Fibroblast of mammary gland (primary cell): ENCODE results near the gene IL1A.

Experiments
- DNase-seq: peaks from one replicate; pipeline ENCODE4 v3.0.0-alpha.2; 2010; ENCODE audit warnings: low read depth
- H3K4me3 ChIP-seq: 2 replicates; pipeline ENCODE4 v1.5.1; 2011; ENCODE audit warnings: low read depth, mild to moderate bottlenecking, low read length, moderate library complexity; ENCODE audit not compliant: control insufficient read depth
- CTCF ChIP-seq: conservative IDR thresholded peaks from 2 replicates; pipeline ENCODE4 v1.5.1; 2011; ENCODE audit warnings: low read depth, low read length, inconsistent platforms; ENCODE audit not compliant: control insufficient read depth, insufficient read depth

Gene IL1A

GRCh38 chr2:112825706-112826105 is 41.4 kb upstream of the IL1A start:
- no peak overlapping the region for H3K4me3 ChIP-seq
- TF ChIP-seq CTCF, result no peak
- DNase-seq, result no peak

GRCh38 chr2:112824694-112825085 is 40.4 kb upstream of the IL1A start:
- DNase-seq, result no peak

GRCh38 chr2:112821682-112822081 is 37.4 kb upstream of the IL1A start:
- no peak overlapping the region for H3K4me3 ChIP-seq
- no peak for TF ChIP-seq CTCF
- DNase-seq, result no peak

More at GRCh38 chr2:112824694-112825085, 40.4 kb upstream of the IL1A start:
- TF ChIP-seq CTCF, result no peak
- no peak overlapping the region for H3K4me3 ChIP-seq

GRCh38 chr2:112821142-112821541 is 36.8 kb upstream of the IL1A start:
- no peak overlapping the region for H3K4me3 ChIP-seq
- DNase-seq, result no peak
- no peak for TF ChIP-seq CTCF

GRCh38 chr2:112820343-112820742 is 36.0 kb upstream of the IL1A start:
- H3K4me3 ChIP-seq, result no peak overlapping the region
- DNase-seq, result no peak
- TF ChIP-seq CTCF, result no peak

GRCh38 chr2:112819081-112819480 is 34.8 kb upstream of the IL1A start:
- no peak overlapping the region for H3K4me3 ChIP-seq
- TF ChIP-seq CTCF, result no peak
- DNase-seq, result no peak
